GM10248 (cell line): ENCODE measurements around the gene BST1.

Experiments used
- CTCF ChIA-PET: fragments of 300-600 bp; sonication (Branson Sonifier 250); formaldehyde crosslinking; extraction: SDS; loops from one replicate; lab custom pipeline; 2021; ENCODE audit warnings: antibody characterized with exemption; lab: Yijun Ruan, JAX
- POLR2A ChIA-PET: fragments of 350-650 bp; sonication (Branson Sonifier 250); formaldehyde crosslinking; extraction: SDS; loops from one replicate; lab custom pipeline; 2020; ENCODE audit warnings: antibody characterized with exemption; lab: Yijun Ruan, JAX
- DNase-seq: peaks from one replicate; pipeline ENCODE4 v3.0.0; 2012; ENCODE audit errors: extremely low spot score
- CTCF ChIP-seq: IDR thresholded peaks from 2 replicates; pipeline ENCODE4 v1.5.1; 2012; ENCODE audit warnings: mild to moderate bottlenecking, low read depth; ENCODE audit errors: extremely low read depth, missing control alignments, control extremely low read depth

The BST1 gene

GRCh38 chr4:15742637-15743036 lies 39.8 kb downstream of the BST1 start:
- ChIA-PET POLR2A (no interaction called here), CTCF (interaction anchor here (1.0 to 1.6 kb wide), 3 partner anchors 12 to 30 kb away, joined by 3 to 4 read pairs (median 4); no protein-coding TSS in a partner anchor)
- DNase-seq, result no peak
- no peak for TF ChIP-seq CTCF

- POLR2A ChIA-PET, result no interaction called here
- TF ChIP-seq CTCF, result no peak
- DNase-seq, result no peak
- CTCF ChIA-PET, result interaction anchor here (1.6 kb wide), 2 partner anchors 13 to 32 kb away, joined by 4 read pairs; no protein-coding TSS in a partner anchor
Observed at GRCh38 chr4:15744016-15744545, 41.2 kb downstream of the BST1 start.

GRCh38 chr4:15746110-15746509 lies 43.2 kb downstream of the BST1 start:
- TF ChIP-seq CTCF, result no peak
- DNase-seq, result no peak
- ChIA-PET CTCF (interaction anchor here (2.8 to 3.0 kb wide), 2 partner anchors 9 to 11 kb away, joined by 7 to 10 read pairs; no protein-coding TSS in a partner anchor), POLR2A (no interaction called here)

- TF ChIP-seq CTCF, result no peak
- POLR2A ChIA-PET, result no interaction called here
- DNase-seq, result no peak
- CTCF ChIA-PET, result interaction anchor here (0.9 to 3.0 kb wide), 5 partner anchors 8 to 252 kb away, joined by 3 to 10 read pairs (median 6); no protein-coding TSS in a partner anchor
Observed at GRCh38 chr4:15749001-15749400, 46.1 kb downstream of the BST1 start.

GRCh38 chr4:15751153-15751552 lies 48.3 kb downstream of the BST1 start:
- no peak for DNase-seq
- CTCF ChIA-PET, result interaction anchor here (1.0 to 1.5 kb wide), 2 partner anchors 13 to 18 kb away, joined by 3 read pairs; no protein-coding TSS in a partner anchor
- no peak for TF ChIP-seq CTCF

GRCh38 chr4:15753081-15753480 lies 50.2 kb downstream of the BST1 start:
- POLR2A ChIA-PET, result no interaction called here
- CTCF ChIA-PET, result no interaction called here
- no peak for TF ChIP-seq CTCF
- DNase-seq, result no peak

More at GRCh38 chr4:15751153-15751552, 48.3 kb downstream of the BST1 start:
- POLR2A ChIA-PET, result no interaction called here

GRCh38 chr4:15753786-15754185 lies 50.9 kb downstream of the BST1 start:
- POLR2A ChIA-PET, result no interaction called here
- DNase-seq, result no peak
- TF ChIP-seq CTCF, result no peak
- CTCF ChIA-PET, result no interaction called here
